SU-DHL-6 (cell line): Measurements from ENCODE around the gene RBBP5.

ENCODE experiments used
- H2AFZ ChIP-seq: fragments of 200-600 bp; sonication (generic); 2 replicates; pipeline ENCODE4 v1.6.1; 2014; ENCODE audit warnings: low read depth, mild to moderate bottlenecking, moderate library complexity, mixed read lengths, antibody characterized with exemption, low read length; ENCODE audit not compliant: severe bottlenecking
- H3F3A ChIP-seq: fragments of 200-600 bp; shearing (Covaris generic); 2 replicates; pipeline ENCODE4 v1.6.0; 2016; ENCODE audit warnings: antibody characterized with exemption, mild to moderate bottlenecking; ENCODE audit not compliant: insufficient read depth
- H3K27ac ChIP-seq: fragments of 200-600 bp; sonication (generic); 2 replicates; pipeline ENCODE4 v1.5.1; 2016; ENCODE audit warnings: low read depth, mild to moderate bottlenecking, low read length, moderate library complexity, mixed read lengths
- H3K27me3 ChIP-seq: fragments of 200-600 bp; sonication (generic), shearing (Covaris generic); 2 replicates; pipeline ENCODE4 v1.6.0; 2014; ENCODE audit warnings: mild to moderate bottlenecking, low read length
- H3K36me3 ChIP-seq: fragments of 200-600 bp; sonication (generic); 2 replicates; pipeline ENCODE4 v1.6.1; 2014; ENCODE audit warnings: mild to moderate bottlenecking, low read length, mixed read lengths
- H3K4me2 ChIP-seq: fragments of 300-600, 200-600 bp; shearing (Covaris generic), sonication (generic); 2 replicates; pipeline ENCODE4 v1.6.0; 2014; ENCODE audit warnings: low read length, low read depth, mild to moderate bottlenecking; ENCODE audit not compliant: poor library complexity, severe bottlenecking
- H3K4me3 ChIP-seq: fragments of 200-600 bp; sonication (generic); 2 replicates; pipeline ENCODE4 v1.5.1; 2014; ENCODE audit warnings: antibody characterized with exemption, low read length, mild to moderate bottlenecking, mixed read lengths; ENCODE audit not compliant: insufficient read depth, poor library complexity, severe bottlenecking
- H3K79me2 ChIP-seq: fragments of 200-600 bp; sonication (generic); 2 replicates; pipeline ENCODE4 v1.6.1; 2014; ENCODE audit warnings: mild to moderate bottlenecking, low read length, moderate library complexity; ENCODE audit not compliant: insufficient read depth
- H3K9ac ChIP-seq: fragments of 200-600 bp; sonication (generic); 2 replicates; pipeline ENCODE4 v1.7.0; 2014; ENCODE audit warnings: mild to moderate bottlenecking, low read length
- H3K9me2 ChIP-seq: fragments of 200-600 bp; sonication (generic); replicated peaks from 2 replicates; pipeline ENCODE4 v1.6.1; 2014; ENCODE audit warnings: low read length; ENCODE audit not compliant: insufficient read depth
- H3K9me3 ChIP-seq: fragments of 200-600 bp; sonication (generic); 2 replicates; pipeline ENCODE4 v1.6.1; 2014; ENCODE audit warnings: low read length, mixed read lengths; ENCODE audit not compliant: insufficient read depth
- H4K20me1 ChIP-seq: fragments of 200-600 bp; sonication (generic); 2 replicates; pipeline ENCODE4 v1.6.1; 2014; ENCODE audit warnings: low read depth, mild to moderate bottlenecking, antibody characterized with exemption, low read length, moderate library complexity, mixed read lengths
- CTCF ChIP-seq: fragments of 200-600 bp; sonication (generic); IDR thresholded peaks from one replicate; pipeline ENCODE4 v1.5.1; 2017; ENCODE audit warnings: antibody characterized with exemption, mild to moderate bottlenecking, low read length, moderate library complexity; ENCODE audit not compliant: insufficient read depth, poor library complexity, severe bottlenecking
- EZH2phosphoT487 ChIP-seq: fragments of 200-600 bp; sonication (generic), shearing (Covaris generic); conservative IDR thresholded peaks from 2 replicates; pipeline ENCODE4 v1.6.1; 2018; ENCODE audit warnings: mild to moderate bottlenecking, antibody characterized with exemption, low read length, moderate library complexity, mixed read lengths

RBBP5 gene

GRCh38 chr1:205058853-205059252 is 62.9 kb downstream of the RBBP5 start:
- Histone ChIP-seq H3K9me3 (no peaks in the 10 kb centered on the region), H3K27me3 (no peaks in the 10 kb centered on the region), H3K27ac (no peak overlapping the region), H3K79me2 (no peaks in the 10 kb centered on the region), H3K36me3 (no peaks in the 10 kb centered on the region), H3K9ac (no peak overlapping the region), H3K4me3 (no peak overlapping the region), H3K9me2 (no peaks in the 10 kb centered on the region), H3F3A (no peaks in the 10 kb centered on the region), H2AFZ (no peak overlapping the region), H3K4me2 (no peak overlapping the region), H4K20me1 (no peaks in the 10 kb centered on the region)
- TF ChIP-seq CTCF (no peak), EZH2phosphoT487 (no peak)

GRCh38 chr1:205057808-205058575 is 63.8 kb downstream of the RBBP5 start:
- H3K9me3 ChIP-seq: no peaks in the 10 kb centered on the region
- no peak overlapping the region for H3K4me3 ChIP-seq
- H3K9me2 ChIP-seq: no peaks in the 10 kb centered on the region
- no peaks in the 10 kb centered on the region for H3K27me3 ChIP-seq
- no peaks in the 10 kb centered on the region for H3F3A ChIP-seq
- H3K4me2 ChIP-seq: no peak overlapping the region
- no peak overlapping the region for H3K27ac ChIP-seq
- TF ChIP-seq CTCF (no peak), EZH2phosphoT487 (no peak)
- no peak overlapping the region for H3K9ac ChIP-seq
- H3K79me2 ChIP-seq: no peaks in the 10 kb centered on the region
- no peaks in the 10 kb centered on the region for H4K20me1 ChIP-seq
- H2AFZ ChIP-seq: no peak overlapping the region
- H3K36me3 ChIP-seq: no peaks in the 10 kb centered on the region

GRCh38 chr1:205056956-205057568 is 64.7 kb downstream of the RBBP5 start:
- Histone ChIP-seq H4K20me1 (no peaks in the 10 kb centered on the region), H3F3A (no peaks in the 10 kb centered on the region), H3K79me2 (no peaks in the 10 kb centered on the region), H3K27me3 (no peaks in the 10 kb centered on the region), H3K27ac (no peak overlapping the region), H3K4me3 (no peak overlapping the region), H3K9me2 (no peaks in the 10 kb centered on the region), H3K4me2 (no peak overlapping the region), H3K36me3 (no peaks in the 10 kb centered on the region), H3K9me3 (no peaks in the 10 kb centered on the region), H2AFZ (no peak overlapping the region), H3K9ac (no peak overlapping the region)
- TF ChIP-seq CTCF: no peak
- no peak for TF ChIP-seq EZH2phosphoT487
